K562 treated with DMSO at 1 percent for 12 hours (cell line): Measurements from ENCODE around the gene ATG4C. TPM values are rescaled to one million over a fixed set of nuclear protein-coding genes. Genes with fewer than 3 reads are reported as not detected.

Experiments
- total RNA-seq: library from RNA; unstranded; fragments of 300-600 nt; gene quantifications from 2 replicates; pipeline ENCODE4 v1.2.3, GENCODE V29; 2022; ENCODE audit not compliant: insufficient read depth

Gene ATG4C, protein sequence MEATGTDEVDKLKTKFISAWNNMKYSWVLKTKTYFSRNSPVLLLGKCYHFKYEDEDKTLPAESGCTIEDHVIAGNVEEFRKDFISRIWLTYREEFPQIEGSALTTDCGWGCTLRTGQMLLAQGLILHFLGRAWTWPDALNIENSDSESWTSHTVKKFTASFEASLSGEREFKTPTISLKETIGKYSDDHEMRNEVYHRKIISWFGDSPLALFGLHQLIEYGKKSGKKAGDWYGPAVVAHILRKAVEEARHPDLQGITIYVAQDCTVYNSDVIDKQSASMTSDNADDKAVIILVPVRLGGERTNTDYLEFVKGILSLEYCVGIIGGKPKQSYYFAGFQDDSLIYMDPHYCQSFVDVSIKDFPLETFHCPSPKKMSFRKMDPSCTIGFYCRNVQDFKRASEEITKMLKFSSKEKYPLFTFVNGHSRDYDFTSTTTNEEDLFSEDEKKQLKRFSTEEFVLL
- 3.9 and 9.5 TPM in 2 replicates for total RNA-seq

DNA sequence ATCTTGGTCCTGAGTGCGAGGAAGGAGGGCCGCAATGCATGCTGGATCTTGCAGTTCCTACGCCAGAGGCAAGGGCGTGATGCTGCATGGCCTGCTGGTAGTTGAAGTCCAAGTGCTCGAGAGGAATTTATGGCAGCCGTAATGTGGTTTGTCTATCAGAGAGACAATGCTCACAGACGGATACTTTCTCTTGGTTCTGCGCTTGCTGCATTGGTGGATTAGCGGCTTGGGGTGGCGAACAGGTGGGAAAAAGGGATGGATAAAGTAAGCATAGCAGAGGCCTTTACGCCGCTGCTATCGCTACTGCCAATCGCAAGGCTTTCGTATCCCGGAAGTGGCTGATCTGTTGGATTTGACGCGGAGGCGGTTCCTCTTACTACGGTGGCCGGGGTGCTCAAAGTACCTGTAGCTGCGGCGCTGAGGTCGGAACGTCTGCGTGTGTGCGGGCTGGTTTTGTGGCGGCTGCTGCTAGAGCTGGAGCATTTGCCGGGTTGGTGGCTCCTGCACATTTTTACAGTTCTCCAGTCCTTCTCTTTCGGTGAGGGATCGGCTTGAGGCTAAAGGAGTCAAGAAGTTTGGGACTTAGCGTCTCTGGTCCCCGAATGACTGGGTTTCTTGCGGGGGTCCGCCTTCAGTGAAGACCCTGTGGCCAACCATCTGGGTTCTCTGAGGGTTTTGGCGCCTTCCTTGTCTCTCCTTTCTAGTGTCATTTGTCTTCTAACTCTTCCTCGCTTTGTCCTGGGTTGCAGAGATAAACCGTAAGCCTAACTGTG lies at the start of gene ATG4C:
TSS of gene ATG4C (plus strand) at position 397 of the 773 bp plus-strand sequence. CDS start 19,655 bp downstream, outside the sequence.

Other genes with a start within 250 kb of the ATG4C start
- gene ANGPTL3, start 186.6 kb upstream of the ATG4C start, total RNA-seq = not detected in 2 replicates
- 3.5 and 10.3 TPM in 2 replicates for gene DOCK7, start 95.7 kb upstream of the ATG4C start, total RNA-seq